Neural progenitor cell (in vitro differentiated cells): ENCODE data around the gene GLI2. TPM values are rescaled to one million over a fixed set of nuclear protein-coding genes. Genes with fewer than 3 reads are reported as not detected.

Experiments
- DNase-seq: peaks from one replicate; pipeline ENCODE4 v3.0.0-alpha.2; 2016; ENCODE audit warnings: low spot score
- H2AFZ ChIP-seq: fragments of 200-600 bp; sonication (generic); replicated peaks from 2 replicates; pipeline ENCODE4 v1.6.1; 2016; ENCODE audit warnings: antibody characterized with exemption
- H3F3A ChIP-seq: fragments of 200-600 bp; sonication (generic); 2 replicates; pipeline ENCODE4 v1.6.1; 2016; ENCODE audit warnings: antibody characterized with exemption, low read depth
- H3K27ac ChIP-seq: fragments of 200-600 bp; sonication (generic); 2 replicates; pipeline ENCODE4 v1.5.1; 2016; ENCODE audit warnings: mild to moderate bottlenecking
- H3K27me3 ChIP-seq: fragments of 200-600 bp; sonication (generic); 2 replicates; pipeline ENCODE4 v1.6.1; 2016; ENCODE audit warnings: mild to moderate bottlenecking, moderate library complexity
- H3K36me3 ChIP-seq: fragments of 200-600 bp; sonication (generic); 2 replicates; pipeline ENCODE4 v1.5.1; 2016
- H3K4me1 ChIP-seq: fragments of 200-600 bp; sonication (generic); 2 replicates; pipeline ENCODE4 v1.6.1; 2016; ENCODE audit warnings: mixed run types
- H3K4me2 ChIP-seq: fragments of 200-600 bp; sonication (generic); 2 replicates; pipeline ENCODE4 v1.6.1; 2016
- H3K4me3 ChIP-seq: fragments of 200-600 bp; sonication (generic); 2 replicates; pipeline ENCODE4 v1.5.1; 2016
- H3K79me2 ChIP-seq: fragments of 200-600 bp; sonication (generic); 2 replicates; pipeline ENCODE4 v1.6.1; 2016; ENCODE audit warnings: low read depth
- H3K9ac ChIP-seq: fragments of 200-600 bp; sonication (generic); 2 replicates; pipeline ENCODE4 v1.6.1; 2016
- H3K9me3 ChIP-seq: fragments of 200-600 bp; sonication (generic); 2 replicates; pipeline ENCODE4 v1.5.1; 2016; ENCODE audit warnings: low read depth
- H4K20me1 ChIP-seq: fragments of 200-600 bp; sonication (generic); 2 replicates; pipeline ENCODE4 v1.6.1; 2016; ENCODE audit warnings: low read depth
- H3K27ac Mint-ChIP-seq: 3 replicates; pipeline ENCODE4 v1.8.0; 2021; ENCODE audit warnings: mixed read lengths
- H3K27me3 Mint-ChIP-seq: 2 replicates; pipeline ENCODE4 v1.8.0; 2022; ENCODE audit warnings: low read depth, mild to moderate bottlenecking, inconsistent platforms, moderate library complexity, mixed read lengths; ENCODE audit not compliant: insufficient read depth
- H3K36me3 Mint-ChIP-seq: 3 replicates; pipeline ENCODE4 v1.8.0; 2021; ENCODE audit warnings: mixed read lengths
- H3K4me1 Mint-ChIP-seq: 3 replicates; pipeline ENCODE4 v1.8.0; 2021; ENCODE audit warnings: mixed read lengths
- H3K4me3 Mint-ChIP-seq: 3 replicates; pipeline ENCODE4 v1.8.0; 2021; ENCODE audit warnings: mild to moderate bottlenecking, moderate library complexity, mixed read lengths
- H3K9me3 Mint-ChIP-seq: 3 replicates; pipeline ENCODE4 v1.8.0; 2020; ENCODE audit warnings: mixed read lengths
- EZH2 ChIP-seq: fragments of 200-600 bp; sonication (generic); IDR thresholded peaks from 2 replicates; pipeline ENCODE4 v1.6.1; 2017; ENCODE audit warnings: antibody characterized with exemption, mild to moderate bottlenecking, moderate library complexity
- EZH2phosphoT487 ChIP-seq: fragments of 200-600 bp; sonication (generic); IDR thresholded peaks from 2 replicates; pipeline ENCODE4 v1.6.1; 2017; ENCODE audit warnings: antibody characterized with exemption
- total RNA-seq: library from RNA; depleted of rRNA; stranded (reverse); fragments of >200 nt; gene quantifications from 2 replicates; pipeline ENCODE4 v1.2.3, GENCODE V29; 2015; ENCODE audit warnings: low replicate concordance
- TF ChIP-seq, protein P1 (sequence below): fragments of 200-600 bp; sonication (generic); IDR thresholded peaks from 2 replicates; pipeline ENCODE4 v1.5.1; 2017; ENCODE audit warnings: antibody characterized with exemption, mild to moderate bottlenecking

GLI2 gene
- total RNA-seq, 1 donor from 2014 or later = 9.4 TPM

DNA sequence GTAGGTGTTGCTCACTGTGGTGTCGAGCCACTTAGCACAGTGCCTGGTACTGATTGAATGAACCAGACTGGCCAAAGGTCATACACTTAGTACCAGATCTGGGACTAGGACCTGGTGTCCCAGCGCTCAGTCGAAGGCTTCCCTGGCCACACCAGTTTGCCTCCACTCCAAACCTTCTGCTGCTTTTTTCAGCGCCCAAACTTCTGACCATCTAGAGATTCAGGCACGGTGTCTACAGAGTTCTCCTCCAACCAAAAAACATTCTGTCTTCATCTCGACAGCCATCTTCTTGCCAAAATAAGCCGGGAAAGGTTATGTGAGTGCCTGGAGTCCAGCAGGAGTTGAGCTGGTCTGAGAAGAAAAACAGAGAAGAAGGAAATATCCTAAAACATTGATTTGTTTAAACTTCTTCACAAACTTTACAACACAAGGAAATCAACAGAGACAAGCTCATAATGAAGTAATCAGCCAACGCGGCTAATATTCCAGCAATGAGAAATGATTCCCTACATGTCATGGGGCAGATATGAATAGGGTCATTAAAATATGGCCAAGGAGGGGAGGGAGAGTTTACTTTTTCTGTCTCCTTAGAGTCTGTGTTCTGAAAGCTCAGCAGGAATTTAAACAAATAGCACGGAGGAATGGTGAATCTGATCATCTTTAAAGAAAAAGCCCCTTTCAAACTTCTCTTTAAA, 2.3 kb upstream of the GLI2 start:
- H3K4me3 Mint-ChIP-seq = peak overlapping the region; percentile 39

GRCh38 chr2:120734930-120735651, 577 bp upstream of the GLI2 start:
- Histone ChIP-seq H3K9me3 (no peaks in the 10 kb centered on the region), H2AFZ (peak overlapping the region; percentile 85), H3K4me3 (peak overlapping the region; percentile 89), H3F3A (peaks cover 41% of the 10 kb centered on the region), H3K79me2 (peaks cover 56% of the 10 kb centered on the region), H3K27me3 (no peaks in the 10 kb centered on the region), H3K4me2 (peak overlapping the region; percentile 81), H3K27ac (no peak overlapping the region), H4K20me1 (peaks cover 26% of the 10 kb centered on the region), H3K36me3 (no peaks in the 10 kb centered on the region), H3K9ac (no peak overlapping the region), H3K4me1 (peaks cover 38% of the 10 kb centered on the region)
- peak; percentile 69 for DNase-seq
- Mint-ChIP-seq H3K9me3 (no peaks in the 10 kb centered on the region), H3K4me3 (peak overlapping the region; percentile 91), H3K36me3 (peaks cover 12% of the 10 kb centered on the region), H3K27me3 (peaks cover 13% of the 10 kb centered on the region), H3K4me1 (peaks cover 47% of the 10 kb centered on the region), H3K27ac (peak overlapping the region; percentile 35)
- TF ChIP-seq EZH2phosphoT487 = no peak
- no peak for TF ChIP-seq EZH2
- TF ChIP-seq, protein P1, sequence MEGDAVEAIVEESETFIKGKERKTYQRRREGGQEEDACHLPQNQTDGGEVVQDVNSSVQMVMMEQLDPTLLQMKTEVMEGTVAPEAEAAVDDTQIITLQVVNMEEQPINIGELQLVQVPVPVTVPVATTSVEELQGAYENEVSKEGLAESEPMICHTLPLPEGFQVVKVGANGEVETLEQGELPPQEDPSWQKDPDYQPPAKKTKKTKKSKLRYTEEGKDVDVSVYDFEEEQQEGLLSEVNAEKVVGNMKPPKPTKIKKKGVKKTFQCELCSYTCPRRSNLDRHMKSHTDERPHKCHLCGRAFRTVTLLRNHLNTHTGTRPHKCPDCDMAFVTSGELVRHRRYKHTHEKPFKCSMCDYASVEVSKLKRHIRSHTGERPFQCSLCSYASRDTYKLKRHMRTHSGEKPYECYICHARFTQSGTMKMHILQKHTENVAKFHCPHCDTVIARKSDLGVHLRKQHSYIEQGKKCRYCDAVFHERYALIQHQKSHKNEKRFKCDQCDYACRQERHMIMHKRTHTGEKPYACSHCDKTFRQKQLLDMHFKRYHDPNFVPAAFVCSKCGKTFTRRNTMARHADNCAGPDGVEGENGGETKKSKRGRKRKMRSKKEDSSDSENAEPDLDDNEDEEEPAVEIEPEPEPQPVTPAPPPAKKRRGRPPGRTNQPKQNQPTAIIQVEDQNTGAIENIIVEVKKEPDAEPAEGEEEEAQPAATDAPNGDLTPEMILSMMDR = no peak

More for the DNA sequence above, 2.3 kb upstream of the GLI2 start:
- Histone ChIP-seq H3K4me1 (peaks cover 25% of the 10 kb centered on the region), H3K9ac (no peak overlapping the region), H3K4me2 (no peak overlapping the region), H3K9me3 (no peaks in the 10 kb centered on the region), H4K20me1 (peaks cover 9% of the 10 kb centered on the region), H3K36me3 (no peaks in the 10 kb centered on the region), H3F3A (peaks cover 24% of the 10 kb centered on the region), H3K79me2 (peaks cover 39% of the 10 kb centered on the region), H3K27me3 (no peaks in the 10 kb centered on the region), H3K27ac (no peak overlapping the region), H2AFZ (no peak overlapping the region), H3K4me3 (no peak overlapping the region)
- H3K27me3 Mint-ChIP-seq = peaks cover 13% of the 10 kb centered on the region
- TF ChIP-seq, protein P1 = no peak
- TF ChIP-seq EZH2 (no peak), EZH2phosphoT487 (no peak)
- H3K4me1 Mint-ChIP-seq = peaks cover 42% of the 10 kb centered on the region
- peak overlapping the region; percentile 34 for H3K27ac Mint-ChIP-seq
- H3K9me3 Mint-ChIP-seq = no peaks in the 10 kb centered on the region
- DNase-seq = no peak
- H3K36me3 Mint-ChIP-seq = peaks cover 12% of the 10 kb centered on the region

- Histone ChIP-seq H3K4me2 (peak overlapping the region; percentile 81), H3K27ac (peak overlapping the region; percentile 88), H3K9ac (peak overlapping the region; percentile 83), H3K9me3 (no peaks in the 10 kb centered on the region), H3K27me3 (no peaks in the 10 kb centered on the region), H3K4me1 (peaks cover 40% of the 10 kb centered on the region), H3F3A (peaks cover 52% of the 10 kb centered on the region), H3K36me3 (no peaks in the 10 kb centered on the region), H4K20me1 (peaks cover 36% of the 10 kb centered on the region), H3K4me3 (peak overlapping the region; percentile 89), H3K79me2 (peaks cover 62% of the 10 kb centered on the region), H2AFZ (no peak overlapping the region)
- peak overlapping the region; percentile 93 for H3K27ac Mint-ChIP-seq
- TF ChIP-seq, protein P1 = no peak
- TF ChIP-seq EZH2 = peak; percentile 1
- H3K4me1 Mint-ChIP-seq = peaks cover 56% of the 10 kb centered on the region
- H3K4me3 Mint-ChIP-seq = peak overlapping the region; percentile 93
- H3K36me3 Mint-ChIP-seq = peaks cover 12% of the 10 kb centered on the region
- DNase-seq = peak; percentile 56
- H3K27me3 Mint-ChIP-seq = peaks cover 7% of the 10 kb centered on the region
- no peaks in the 10 kb centered on the region for H3K9me3 Mint-ChIP-seq
Observed at GRCh38 chr2:120736202-120736623, 545 bp downstream of the GLI2 start.
